Motor neuron (in vitro differentiated cells): ENCODE results near the gene PAXX. TPM values are rescaled to one million over a fixed set of nuclear protein-coding genes. Genes with fewer than 3 reads are reported as not detected.

Experiments used
- ATAC-seq, 8 experiments: fragments of 200-7000 bp; cut with Tn5 transposase; replicated peaks in 6 of 8; 2 replicates each; pipeline ENCODE4 v1.8.0; 2021; ENCODE audit warnings: mild to moderate bottlenecking in 8 of 8, moderate library complexity in 8 of 8
- H3K27ac ChIP-seq, 2 donors: fragments of 250-450 bp; sonication (Bioruptor Pico); 2 replicates each; pipeline ENCODE4 v1.9.0; 2021; ENCODE audit warnings: antibody characterized with exemption in 2 of 2, mild to moderate bottlenecking in 2 of 2, moderate library complexity in 1 of 2
- H3K4me1 ChIP-seq, 2 donors: fragments of 250-450 bp; sonication (Bioruptor Pico); replicated peaks in 1 of 2; 2 replicates each; pipeline ENCODE4 v1.6.1; 2021; ENCODE audit warnings: antibody characterized with exemption in 2 of 2, mild to moderate bottlenecking in 2 of 2, moderate library complexity in 1 of 2
- H3K4me3 ChIP-seq, 5 donors: fragments of 250-450 bp; sonication (Bioruptor Pico); 2 replicates each; pipeline ENCODE4 v1.9.0; 2021; ENCODE audit warnings: antibody characterized with exemption in 5 of 5, mild to moderate bottlenecking in 5 of 5, moderate library complexity in 4 of 5
- WGBS, 10 experiments: fragments of 450-650 bp; shearing (Covaris generic); methylation state at CpG; one replicate each; pipeline ENCODE4 v1.0.0; 2022; 5-methylcytosine and 5-hydroxymethylcytosine counted together
- in situ Hi-C, 9 experiments: fragments of 400-800 bp; cut with MboI; loops; one replicate each; pipeline ENCODE4 v1.15.0; 2021; ENCODE audit warnings: low sequenced_read_pairs in 9 of 9, low pct_unique_long_range_greater_than_20kb in 2 of 9; ENCODE audit not compliant: unreplicated experiment in 9 of 9
- total RNA-seq, 8 experiments: library from RNA; unstranded; fragments of 300-600 nt; gene quantifications; 2 replicates each; pipeline versions ENCODE4 v1.2.3 to v1.2.4, GENCODE V29; 2022

Gene PAXX
- total RNA-seq, 8 experiments from 2014 or later: 23.4 to 38.4 (median 27.5) TPM

DNA sequence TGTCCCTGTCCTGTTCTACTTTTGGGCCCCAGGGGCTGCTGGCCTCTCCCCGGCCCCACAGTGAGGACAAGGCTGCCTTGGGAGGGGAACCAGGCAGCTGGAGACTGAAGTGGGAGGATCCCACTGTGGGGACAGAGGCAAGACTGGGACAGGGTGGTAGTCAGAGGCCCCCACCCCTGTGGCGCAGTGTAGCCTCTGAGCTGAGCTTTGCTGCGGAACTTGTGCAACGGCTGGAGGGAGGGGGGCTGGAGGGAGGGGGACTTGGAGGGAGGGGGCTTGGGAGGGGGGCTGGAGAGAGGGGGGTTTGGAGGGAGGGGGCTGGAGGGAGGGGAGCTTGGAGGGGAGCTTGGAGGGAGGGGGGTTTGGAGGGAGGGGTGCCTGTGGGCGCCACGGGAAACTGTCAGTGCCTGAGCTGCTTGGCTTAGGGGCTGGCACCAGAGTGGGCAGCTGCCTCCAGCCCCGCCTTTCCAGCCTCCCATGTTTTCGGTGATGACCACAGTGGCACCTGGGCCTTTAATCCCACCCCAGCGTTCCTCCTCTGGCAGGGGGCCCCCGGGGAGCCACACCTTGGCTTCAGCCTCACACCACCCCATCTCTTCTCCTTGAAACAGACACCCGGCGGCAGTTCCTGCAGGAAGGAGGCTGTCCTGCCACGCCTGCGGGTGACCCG, 42.0 kb downstream of the PAXX start:
- Histone ChIP-seq H3K4me3 (no peak overlapping the region), H3K27ac (no peak overlapping the region), H3K4me1 (peaks cover 12 to 17% of the 10 kb centered on the region in 2 donors)
- WGBS, 10 experiments: 100% methylated on average over 1 of the region's 15 CpGs; no CpG with 5 or more reads in 9 of the 10 experiments
- in situ Hi-C loops: loop anchor here in 7 of 9 experiments (25.0 kb wide), 1 partner anchor 247 kb away; the partner anchor contains the start of genes CCDC183 (in 7 of the 7) and TMEM141 (in 7 of the 7)
- no peak for ATAC-seq

DNA sequence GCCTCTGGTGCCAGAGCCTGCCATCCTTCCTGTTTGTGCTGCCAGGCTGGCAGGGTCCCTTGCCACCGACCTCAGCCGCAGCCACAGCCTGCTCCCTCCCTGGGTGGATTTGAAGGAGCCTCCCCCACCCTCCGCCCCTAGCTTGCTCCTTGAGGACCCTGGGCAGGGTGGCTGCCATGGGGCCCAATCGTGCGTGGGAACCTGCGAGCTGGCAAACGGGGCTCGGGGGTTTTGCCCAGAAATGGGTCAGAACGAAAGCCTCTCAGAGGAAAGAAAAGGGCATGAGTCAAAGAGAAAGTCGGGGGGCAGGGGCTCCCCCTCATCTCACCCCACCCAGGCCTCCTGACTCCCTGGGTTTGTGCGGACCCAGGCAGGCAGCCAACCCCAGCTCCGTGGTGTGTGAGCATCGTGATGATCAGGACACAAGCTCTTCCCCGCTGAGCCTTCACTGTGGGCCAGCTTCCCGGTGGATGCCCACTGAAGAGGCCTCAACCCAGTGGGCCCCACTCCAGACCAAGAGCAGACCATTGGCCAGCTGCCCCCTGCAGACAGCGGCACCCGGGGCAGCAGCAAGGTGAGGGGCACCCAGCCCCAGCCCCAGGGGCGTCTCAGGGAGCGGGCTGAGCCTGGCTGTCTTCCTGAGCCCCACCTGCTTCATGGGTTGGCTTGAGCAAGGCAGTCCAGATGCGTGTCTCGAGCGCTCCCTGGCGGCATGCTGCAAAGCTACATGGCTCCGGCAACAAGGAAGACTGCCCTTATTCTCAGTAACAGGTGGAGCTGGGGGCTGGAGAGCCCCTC, 42.7 kb downstream of the PAXX start:
- H3K4me3 ChIP-seq: no peak overlapping the region
- 0 to 80% (median 16%) methylated on average over 1 to 11 of the region's 24 CpGs; no CpG with 5 or more reads in 4 of the 10 experiments for WGBS, 10 experiments
- H3K4me1 ChIP-seq: peaks cover 7 to 11% of the 10 kb centered on the region in 2 donors
- peak; percentile 81 to 98 (median 85) for ATAC-seq
- in situ Hi-C loops: loop anchor here in 7 of 9 experiments (25.0 kb wide), 1 partner anchor 248 kb away; the partner anchor contains the start of genes CCDC183 (in 7 of the 7) and TMEM141 (in 7 of the 7)
- H3K27ac ChIP-seq: no peak overlapping the region

DNA sequence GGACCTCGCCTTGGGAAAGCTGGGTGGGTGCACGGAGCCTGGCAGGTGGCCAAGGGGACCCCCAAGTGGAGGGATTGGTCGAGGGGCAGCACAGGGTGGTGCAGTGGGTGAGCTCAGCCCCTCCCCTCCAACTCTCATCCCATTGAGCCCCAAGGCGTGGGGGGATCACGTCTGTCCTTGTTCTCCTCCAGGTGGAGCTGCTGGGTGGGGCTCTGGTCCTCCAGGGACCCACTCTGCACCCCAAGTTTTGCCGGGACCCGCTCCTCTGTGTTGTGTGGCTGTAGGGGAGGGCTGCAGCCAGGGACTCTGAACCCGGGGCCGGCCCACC, 43.2 kb downstream of the PAXX start:
- 0% methylated on average over 1 of the region's 9 CpGs; no CpG with 5 or more reads in 8 of the 10 experiments for WGBS, 10 experiments
- Histone ChIP-seq H3K4me3 (no peak overlapping the region), H3K4me1 (peaks cover 7 to 11% of the 10 kb centered on the region in 2 donors), H3K27ac (no peak overlapping the region)
- in situ Hi-C loops: loop anchor here in 7 of 9 experiments (25.0 kb wide), 1 partner anchor 248 kb away; the partner anchor contains the start of genes CCDC183 (in 7 of the 7) and TMEM141 (in 7 of the 7)
- peak; percentile 13 to 57 (median 37) for ATAC-seq

DNA sequence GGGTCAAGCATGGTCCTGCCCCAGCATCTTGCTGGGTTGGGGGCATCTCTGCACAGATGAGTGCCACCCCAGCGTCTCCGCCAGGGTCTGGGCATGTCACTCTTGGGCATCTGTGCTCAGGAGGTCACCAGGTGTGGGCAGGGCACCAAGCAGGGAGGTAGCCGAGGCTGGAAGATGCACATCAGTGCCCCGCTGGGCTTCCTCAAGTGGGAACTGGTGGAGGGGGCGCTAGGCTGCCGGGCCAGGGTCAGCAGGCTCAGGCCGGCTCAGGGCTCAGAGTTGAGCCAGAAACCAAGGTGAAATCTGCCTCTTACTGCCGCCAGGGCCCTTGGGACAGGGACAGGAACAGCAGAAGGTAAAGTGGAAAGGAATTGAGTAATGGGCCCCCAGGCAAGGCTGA, 43.7 kb downstream of the PAXX start:
- no peak overlapping the region for H3K4me3 ChIP-seq
- no peak for ATAC-seq
- 57 to 100% (median 82%) methylated on average over 1 to 5 of the region's 8 CpGs; no CpG with 5 or more reads in 5 of the 10 experiments for WGBS, 10 experiments
- peaks cover 7 to 11% of the 10 kb centered on the region in 2 donors for H3K4me1 ChIP-seq
- no peak overlapping the region for H3K27ac ChIP-seq
- in situ Hi-C loops: loop anchor here in 7 of 9 experiments (25.0 kb wide), 1 partner anchor 249 kb away; the partner anchor contains the start of genes CCDC183 (in 7 of the 7) and TMEM141 (in 7 of the 7)

DNA sequence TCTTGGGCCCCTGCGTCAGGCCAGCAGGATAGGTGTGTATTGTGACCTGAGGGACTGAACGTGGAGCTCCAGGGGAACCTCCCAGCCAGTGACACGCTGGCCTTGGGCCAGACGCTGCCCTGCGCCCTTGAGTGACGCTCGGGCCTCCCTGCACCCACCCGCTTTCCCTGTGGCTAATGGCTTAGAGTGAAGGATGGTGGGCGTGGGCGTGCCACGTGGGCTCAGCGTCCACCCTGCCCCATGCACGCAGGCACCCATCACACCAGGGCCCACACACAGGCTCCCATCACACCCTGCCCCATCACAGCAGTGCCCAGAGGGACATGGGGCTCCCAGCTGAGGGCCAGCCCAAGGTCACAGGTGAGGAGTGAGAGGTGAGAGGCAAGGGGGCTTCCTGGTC, 44.8 kb downstream of the PAXX start:
- no peak for ATAC-seq
- Histone ChIP-seq H3K4me3 (no peak overlapping the region), H3K4me1 (peaks cover 3 to 8% of the 10 kb centered on the region in 2 donors), H3K27ac (no peak overlapping the region)
- in situ Hi-C loops: loop anchor here in 7 of 9 experiments (25.0 kb wide), 1 partner anchor 250 kb away; the partner anchor contains the start of genes CCDC183 (in 7 of the 7) and TMEM141 (in 7 of the 7)
- 20 to 96% (median 79%) methylated on average over 1 to 5 of the region's 13 CpGs; no CpG with 5 or more reads in 6 of the 10 experiments for WGBS, 10 experiments

DNA sequence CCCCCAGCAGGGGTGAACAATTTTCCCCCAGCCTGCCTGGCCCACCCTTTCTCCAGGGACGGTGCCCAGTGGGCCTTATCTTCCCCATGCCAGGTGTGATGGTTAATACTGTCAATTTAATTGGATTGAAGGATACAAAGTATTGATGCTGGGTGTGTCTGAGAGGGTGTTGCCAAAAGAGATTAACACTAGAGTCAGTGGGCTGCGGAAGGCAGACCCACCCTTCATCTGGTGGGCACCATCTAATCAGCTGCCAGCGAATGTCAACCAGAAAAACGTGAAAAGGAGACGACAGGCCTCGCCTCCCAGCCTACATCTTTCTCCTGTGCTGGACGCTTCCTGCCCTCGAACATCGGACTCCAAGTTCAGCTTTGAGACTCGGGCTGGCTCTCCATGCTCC, 45.3 kb downstream of the PAXX start:
- peaks cover 2 to 4% of the 10 kb centered on the region in 2 donors for H3K4me1 ChIP-seq
- no peak for ATAC-seq
- 80 to 100% (median 84%) methylated on average over 1 to 5 of the region's 10 CpGs; no CpG with 5 or more reads in 4 of the 10 experiments for WGBS, 10 experiments
- H3K27ac ChIP-seq: no peak overlapping the region
- in situ Hi-C loops: loop anchor here in 7 of 9 experiments (25.0 kb wide), 1 partner anchor 250 kb away; the partner anchor contains the start of genes CCDC183 (in 7 of the 7) and TMEM141 (in 7 of the 7)
- no peak overlapping the region for H3K4me3 ChIP-seq

DNA sequence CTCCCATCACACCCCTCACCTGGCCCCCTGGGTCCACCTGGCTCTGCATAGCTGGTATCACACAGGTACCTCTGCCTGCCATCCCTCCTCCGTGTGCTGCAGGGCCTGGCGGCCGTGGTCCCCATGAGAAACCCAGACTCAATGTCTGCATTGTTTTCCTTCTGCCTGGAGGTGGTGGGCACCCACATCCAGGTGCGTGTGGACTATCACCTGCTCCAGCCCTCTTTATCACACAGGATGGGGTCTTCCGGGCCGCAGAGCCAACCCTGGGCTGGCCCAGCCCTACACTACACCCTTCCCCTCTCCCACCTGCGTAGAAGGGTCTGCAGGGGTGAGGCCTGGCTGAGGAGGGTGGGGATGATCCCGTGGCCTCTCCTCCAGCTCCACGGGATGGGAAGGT, 46.7 kb downstream of the PAXX start:
- 93 to 100% (median 100%) methylated on average over 2 to 3 of the region's 9 CpGs; no CpG with 5 or more reads in 7 of the 10 experiments for WGBS, 10 experiments
- no peak overlapping the region for H3K27ac ChIP-seq
- peaks cover 5% of the 10 kb centered on the region in 2 donors for H3K4me1 ChIP-seq
- ATAC-seq: no peak
- H3K4me3 ChIP-seq: no peak overlapping the region
- in situ Hi-C loops: loop anchor here in 7 of 9 experiments (25.0 kb wide), 1 partner anchor 252 kb away; the partner anchor contains the start of genes CCDC183 (in 7 of the 7) and TMEM141 (in 7 of the 7)

DNA sequence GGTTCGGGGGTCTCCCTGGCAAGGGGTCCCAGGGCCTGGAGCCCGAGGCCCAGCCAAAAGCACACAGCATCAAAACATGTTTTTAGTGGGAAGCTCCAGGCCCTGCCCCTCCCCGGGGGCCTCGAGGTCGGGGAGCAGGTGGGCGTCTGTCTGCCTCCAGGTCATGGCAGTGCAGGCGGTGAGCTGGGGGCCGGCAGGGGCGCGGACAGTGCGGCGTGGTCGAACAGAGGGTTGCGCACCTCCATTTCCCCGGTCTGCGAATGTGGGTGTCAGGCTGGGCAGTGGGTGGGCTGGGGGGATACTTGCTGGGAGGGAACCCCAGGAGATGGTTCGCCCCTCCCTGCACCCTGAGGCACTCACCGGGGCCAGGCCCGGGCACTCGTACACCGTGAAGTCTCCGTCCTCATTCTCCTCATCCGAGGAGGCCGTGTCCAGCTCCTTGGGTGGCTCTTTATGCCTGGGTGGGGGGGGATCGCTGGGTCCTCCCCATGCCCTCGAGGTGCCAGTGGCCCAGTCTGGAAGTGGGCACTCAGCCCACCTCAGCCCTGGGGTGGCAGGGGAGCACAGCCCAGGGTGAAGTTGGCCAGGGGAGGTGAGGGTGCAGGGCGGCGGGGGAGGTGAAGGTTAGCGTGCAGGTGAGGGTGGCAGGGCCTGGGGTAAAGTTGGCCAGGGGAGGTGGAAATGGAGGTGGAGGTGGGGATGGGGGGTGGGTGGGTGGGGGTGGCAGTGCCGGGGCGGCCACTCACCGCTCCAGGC, 47.6 kb downstream of the PAXX start:
- H3K4me3 ChIP-seq: no peak overlapping the region
- WGBS, 10 experiments: 33 to 100% (median 80%) methylated on average over 1 to 6 of the region's 32 CpGs; no CpG with 5 or more reads in 5 of the 10 experiments
- in situ Hi-C loops: loop anchor here in 7 of 9 experiments (25.0 kb wide), 1 partner anchor 252 kb away; the partner anchor contains the start of genes CCDC183 (in 7 of the 7) and TMEM141 (in 7 of the 7)
- H3K4me1 ChIP-seq: peaks cover 14% of the 10 kb centered on the region in 2 donors
- H3K27ac ChIP-seq: no peak overlapping the region
- ATAC-seq: no peak

DNA sequence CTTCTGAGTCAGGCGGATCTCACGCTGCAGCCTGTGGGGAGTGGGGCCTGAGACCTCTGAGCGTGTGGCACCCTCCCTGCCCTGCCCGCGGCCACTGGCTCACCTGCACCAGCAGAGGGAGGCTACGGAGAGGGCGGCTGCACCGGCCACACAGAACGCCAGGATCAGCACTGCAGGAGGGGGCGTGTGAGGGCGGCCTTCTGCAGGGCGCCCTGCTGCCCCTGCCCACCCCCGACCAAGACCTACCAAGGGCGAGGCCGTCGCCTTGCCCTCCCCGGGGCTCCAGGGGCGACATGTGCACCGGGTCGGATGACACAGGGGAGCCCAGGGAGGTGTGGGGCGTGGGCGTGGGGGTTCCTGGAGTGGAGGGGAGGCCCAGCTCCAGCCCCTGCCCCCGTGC, 48.3 kb downstream of the PAXX start:
- in situ Hi-C loops: loop anchor here in 7 of 9 experiments (25.0 kb wide), 1 partner anchor 253 kb away; the partner anchor contains the start of genes CCDC183 (in 7 of the 7) and TMEM141 (in 7 of the 7)
- Histone ChIP-seq H3K27ac (no peak overlapping the region), H3K4me3 (no peak overlapping the region), H3K4me1 (peaks cover 14 to 15% of the 10 kb centered on the region in 2 donors)
- peak in 3 of 8 experiments; percentile 1 to 5 (median 2) for ATAC-seq
- no CpG with 5 or more reads among the region's 23 CpGs for WGBS, 10 experiments

DNA sequence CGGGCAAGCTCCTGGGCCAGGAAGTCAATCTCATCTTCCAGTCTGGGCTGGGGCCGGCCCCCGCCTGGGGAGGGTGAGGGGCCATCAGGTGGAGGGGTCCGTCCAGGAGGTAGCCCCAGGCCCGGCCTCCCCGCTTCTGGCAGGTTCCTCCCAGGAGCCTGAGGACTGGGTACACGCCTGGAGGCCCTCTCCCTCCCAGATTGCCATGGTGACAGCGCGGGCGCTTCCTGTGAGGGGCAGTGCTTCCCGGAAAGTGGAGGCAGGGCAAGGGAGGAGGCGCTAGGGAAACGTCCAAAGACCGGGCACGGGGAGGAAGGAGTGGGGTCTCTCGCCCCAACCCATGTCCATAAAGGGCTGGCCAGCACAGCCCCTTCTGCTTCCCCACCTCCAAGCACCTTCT, 48.9 kb downstream of the PAXX start:
- 40% methylated on average over 1 to 4 of the region's 16 CpGs; no CpG with 5 or more reads in 8 of the 10 experiments for WGBS, 10 experiments
- Histone ChIP-seq H3K27ac (no peak overlapping the region), H3K4me3 (no peak overlapping the region), H3K4me1 (peaks cover 14 to 15% of the 10 kb centered on the region in 2 donors)
- in situ Hi-C loops: loop anchor here in 7 of 9 experiments (25.0 kb wide), 1 partner anchor 254 kb away; the partner anchor contains the start of genes CCDC183 (in 7 of the 7) and TMEM141 (in 7 of the 7)
- peak in 5 of 8 experiments; percentile 11 to 32 (median 18) for ATAC-seq

DNA sequence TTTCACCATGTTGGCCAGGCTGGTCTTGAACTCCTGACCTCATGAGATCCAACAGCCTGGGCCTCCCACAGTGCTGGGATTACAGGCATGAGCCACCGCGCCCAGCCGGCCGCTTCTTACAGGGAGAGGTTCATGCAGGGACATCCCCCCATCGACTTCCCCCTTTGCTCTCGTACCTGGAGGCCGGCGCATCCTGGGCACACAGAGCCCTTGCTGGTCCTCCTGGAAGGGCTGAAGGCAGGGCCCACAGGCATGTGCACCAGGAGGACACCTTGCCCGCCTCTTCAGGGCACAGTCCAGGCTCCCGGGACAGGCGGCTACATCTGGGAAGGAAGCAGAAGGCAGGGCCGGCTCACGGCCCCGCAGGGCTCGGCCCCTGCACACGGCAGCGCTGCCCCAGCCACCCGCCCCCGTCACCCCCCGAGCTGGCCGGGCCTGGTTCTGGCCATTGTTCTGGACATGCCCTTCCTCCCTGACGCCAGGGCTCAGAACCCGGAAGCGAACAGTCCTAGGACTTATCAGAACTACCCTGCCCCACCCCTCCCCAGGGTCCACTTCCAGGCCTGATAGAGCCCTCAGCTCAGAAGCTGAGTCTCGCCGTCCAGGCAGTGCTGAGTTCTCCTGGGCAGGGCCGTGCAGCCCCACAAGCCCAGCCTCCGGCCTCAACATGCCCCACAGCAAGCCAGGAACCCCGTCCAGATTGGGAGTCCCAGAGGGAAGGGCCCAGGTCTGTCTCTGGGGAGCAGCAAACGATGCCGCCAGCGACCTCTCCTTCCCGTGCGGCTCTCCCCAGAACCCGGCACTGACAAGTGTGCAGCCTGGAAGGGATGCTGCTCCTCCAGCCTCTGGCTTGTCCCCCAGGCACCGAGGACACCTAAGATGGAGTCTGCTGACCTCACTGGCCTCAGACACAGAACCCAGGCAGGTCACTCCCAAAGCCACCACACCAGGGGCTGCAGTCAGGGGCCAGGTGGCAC, 50.8 kb downstream of the PAXX start:
- Histone ChIP-seq H3K4me3 (no peak overlapping the region), H3K4me1 (peaks cover 14 to 15% of the 10 kb centered on the region in 2 donors), H3K27ac (no peak overlapping the region)
- no peak for ATAC-seq
- WGBS, 10 experiments: 67 to 100% (median 94%) methylated on average over 1 to 5 of the region's 36 CpGs; no CpG with 5 or more reads in 5 of the 10 experiments
- in situ Hi-C loops: loop anchor here in 7 of 9 experiments (25.0 kb wide), 1 partner anchor 256 kb away; the partner anchor contains the start of genes CCDC183 (in 7 of the 7) and TMEM141 (in 7 of the 7)
